Caco-2 (cell line): ENCODE results near the gene TMEM59L. TPM values are rescaled to one million over a fixed set of nuclear protein-coding genes. Genes with fewer than 3 reads are reported as not detected.

Source experiments
- BruUV-seq: library from RNA; stranded (reverse); fragments of 400-500 nt; replicated peaks from 2 replicates; lab custom pipeline; 2021; lab: Mats Ljungman, UMichigan
- CTCF ChIA-PET: fragments of 300-600 bp; sonication (Branson Sonifier 250); formaldehyde crosslinking; loops from one replicate; lab custom pipeline; 2022; ENCODE audit warnings: antibody characterized with exemption; lab: Charles Lee
- POLR2A ChIA-PET: fragments of 300-600 bp; sonication (Branson Sonifier 250); formaldehyde crosslinking; loops from one replicate; lab custom pipeline; 2022; ENCODE audit warnings: antibody characterized with exemption; lab: Charles Lee
- DNase-seq, 2 experiments: peaks; one replicate each; pipeline versions ENCODE4 v3.0.0 to v3.0.0-alpha.2; 2020 to 2022
- H3K27me3 ChIP-seq: replicated peaks from 2 replicates; pipeline ENCODE4 v1.6.0; 2011; ENCODE audit warnings: low read length; ENCODE audit not compliant: control insufficient read depth, insufficient read depth
- H3K36me3 ChIP-seq: 2 replicates; pipeline ENCODE4 v1.5.1; 2011; ENCODE audit warnings: low read length; ENCODE audit not compliant: control insufficient read depth, insufficient read depth
- H3K4me1 ChIP-seq: fragments of 250-450 bp; sonication (Bioruptor Pico); 2 replicates; pipeline ENCODE4 v1.5.1; 2020; ENCODE audit warnings: mild to moderate bottlenecking
- H3K4me3 ChIP-seq: 2 replicates; pipeline ENCODE4 v1.5.1; 2011; ENCODE audit warnings: low read depth, mild to moderate bottlenecking, control low read depth, low read length
- H3K9me3 ChIP-seq: fragments of 250-450 bp; sonication (Bioruptor Pico); 2 replicates; pipeline ENCODE4 v1.5.1; 2020; ENCODE audit warnings: mild to moderate bottlenecking, moderate library complexity
- H3K27ac Mint-ChIP-seq: one replicate; pipeline ENCODE4 v1.8.0; 2022; ENCODE audit warnings: mixed read lengths; ENCODE audit not compliant: unreplicated experiment
- H3K27me3 Mint-ChIP-seq: one replicate; pipeline ENCODE4 v1.8.0; 2022; ENCODE audit warnings: mixed read lengths; ENCODE audit not compliant: insufficient read depth, unreplicated experiment
- H3K36me3 Mint-ChIP-seq: one replicate; pipeline ENCODE4 v1.8.0; 2022; ENCODE audit warnings: mild to moderate bottlenecking, mixed read lengths; ENCODE audit not compliant: insufficient read depth, unreplicated experiment
- H3K4me1 Mint-ChIP-seq: one replicate; pipeline ENCODE4 v1.8.0; 2022; ENCODE audit warnings: low read depth, mixed read lengths; ENCODE audit not compliant: unreplicated experiment
- H3K4me3 Mint-ChIP-seq: one replicate; pipeline ENCODE4 v1.8.0; 2022; ENCODE audit warnings: mild to moderate bottlenecking, moderate library complexity, mixed read lengths; ENCODE audit not compliant: unreplicated experiment
- H3K9me3 Mint-ChIP-seq: one replicate; pipeline ENCODE4 v1.8.0; 2022; ENCODE audit warnings: mixed read lengths; ENCODE audit not compliant: unreplicated experiment
- CTCF ChIP-seq, 2 experiments: fragments of 200-600 bp in 1 of 2; IDR thresholded peaks; 1 replicate in 1 of 2; 2 replicates in 1 of 2; pipeline versions ENCODE4 v1.5.1 to v1.8.0; 2011 to 2022; ENCODE audit warnings: antibody characterized with exemption in 1 of 2, control low read depth in 1 of 2, inconsistent platforms in 1 of 2, low read depth in 1 of 2, low read length in 1 of 2, mild to moderate bottlenecking in 1 of 2, moderate library complexity in 1 of 2; ENCODE audit not compliant: insufficient read depth in 1 of 2, severe bottlenecking in 1 of 2, unreplicated experiment in 1 of 2
- intact Hi-C: fragments of 100-400 bp; cut with micrococcal nuclease; formaldehyde crosslinking; loops from one replicate; pipeline ENCODE4 v1.10.0; 2022; ENCODE audit not compliant: unreplicated experiment
- total RNA-seq: library from RNA; stranded (reverse); gene quantifications from 2 replicates; pipeline ENCODE4 v1.2.3, GENCODE V29; 2022

TMEM59L gene
- total RNA-seq, 1 experiment from 2014 or later = 0.25 TPM

- Histone ChIP-seq H3K4me3 (peak overlapping the region; percentile 89), H3K9me3 (no peaks in the 10 kb centered on the region), H3K4me1 (peaks cover 2% of the 10 kb centered on the region; the same call in 1 of the 2 replicates), H3K36me3 (no peaks in the 10 kb centered on the region), H3K27me3 (no peaks in the 10 kb centered on the region)
- POLR2A ChIA-PET = interaction anchor here (0.6 to 1.7 kb wide), 9 partner anchors 12 to 330 kb away, joined by 3 to 12 read pairs (median 4); partner anchors contain the start of genes COPE, DDX49, KXD1 and SSBP4
- no peaks in the 10 kb centered on the region for H3K27me3 Mint-ChIP-seq
- CTCF ChIA-PET = interaction anchor here (0.5 to 2.6 kb wide), 23 partner anchors 10 to 374 kb away, joined by 3 to 17 read pairs (median 4); partner anchors contain the start of genes ELL and UBA52
- peaks cover 10% of the 10 kb centered on the region for H3K4me1 Mint-ChIP-seq
- H3K27ac Mint-ChIP-seq = peak overlapping the region; percentile 53
- H3K9me3 Mint-ChIP-seq = no peaks in the 10 kb centered on the region
- intact Hi-C loops = loop anchor here (2.0 to 10.0 kb wide), 3 partner anchors 47 to 258 kb away; partner anchors contain the start of gene KLHL26
- peak in 1 of 2 experiments; percentile 8 for TF ChIP-seq CTCF (IDR thresholded peaks at IDR 0.05; ENCODE audit: insufficient read depth in 1 of 2, low read depth in 1 of 2, low read length in 1 of 2, severe bottlenecking in 1 of 2, unreplicated experiment in 1 of 2)
- BruUV-seq = no TSS peak
- peak overlapping the region; percentile 82 for H3K4me3 Mint-ChIP-seq
- H3K36me3 Mint-ChIP-seq = peaks cover 13% of the 10 kb centered on the region
- DNase-seq = peak; percentile 73 to 80
Observed at GRCh38 chr19:18589380-18590272, 23.0 kb upstream of the TMEM59L start.

- BruUV-seq = TSS peak; percentile 62
- ChIA-PET CTCF (interaction anchor here (0.7 to 1.5 kb wide), 5 partner anchors 9 to 257 kb away, joined by 3 to 6 read pairs (median 5); no protein-coding TSS in a partner anchor), POLR2A (interaction anchor here (1.7 kb wide), 1 partner anchor 33 kb away, joined by 12 read pairs; the partner anchor contains the start of gene KXD1)
- H3K4me1 Mint-ChIP-seq = peaks cover 14% of the 10 kb centered on the region
- peak overlapping the region; percentile 53 for H3K27ac Mint-ChIP-seq
- peaks cover 18% of the 10 kb centered on the region for H3K36me3 Mint-ChIP-seq
- intact Hi-C loops = no loop called here
- TF ChIP-seq CTCF (IDR thresholded peaks at IDR 0.05; ENCODE audit: insufficient read depth in 1 of 2, low read depth in 1 of 2, low read length in 1 of 2, severe bottlenecking in 1 of 2, unreplicated experiment in 1 of 2) = peak in 1 of 2 experiments; percentile 24
- Histone ChIP-seq H3K36me3 (no peaks in the 10 kb centered on the region), H3K9me3 (no peaks in the 10 kb centered on the region), H3K4me1 (peaks cover 4% of the 10 kb centered on the region; the same call in 1 of the 2 replicates), H3K4me3 (peak overlapping the region; percentile 89), H3K27me3 (no peaks in the 10 kb centered on the region)
- H3K9me3 Mint-ChIP-seq = no peaks in the 10 kb centered on the region
- H3K27me3 Mint-ChIP-seq = no peaks in the 10 kb centered on the region
- peak overlapping the region; percentile 82 for H3K4me3 Mint-ChIP-seq
- DNase-seq = peak; percentile 45 to 49
Observed at GRCh38 chr19:18590273-18591272, 22.1 kb upstream of the TMEM59L start.
